Activated T-helper 1 cell treated with anti-CD3 and anti-CD28 coated beads, Interleukin-2, amount 50 U/mL, for 16 hours (primary cell): Measurements from ENCODE around the gene EDC4.

Source experiments
- DNase-seq, 2 donors: peaks; one replicate each; pipeline ENCODE4 v3.0.0-alpha.2; 2020; ENCODE audit warnings: low read depth in 1 of 2, low spot score in 1 of 2

Gene EDC4

DNA sequence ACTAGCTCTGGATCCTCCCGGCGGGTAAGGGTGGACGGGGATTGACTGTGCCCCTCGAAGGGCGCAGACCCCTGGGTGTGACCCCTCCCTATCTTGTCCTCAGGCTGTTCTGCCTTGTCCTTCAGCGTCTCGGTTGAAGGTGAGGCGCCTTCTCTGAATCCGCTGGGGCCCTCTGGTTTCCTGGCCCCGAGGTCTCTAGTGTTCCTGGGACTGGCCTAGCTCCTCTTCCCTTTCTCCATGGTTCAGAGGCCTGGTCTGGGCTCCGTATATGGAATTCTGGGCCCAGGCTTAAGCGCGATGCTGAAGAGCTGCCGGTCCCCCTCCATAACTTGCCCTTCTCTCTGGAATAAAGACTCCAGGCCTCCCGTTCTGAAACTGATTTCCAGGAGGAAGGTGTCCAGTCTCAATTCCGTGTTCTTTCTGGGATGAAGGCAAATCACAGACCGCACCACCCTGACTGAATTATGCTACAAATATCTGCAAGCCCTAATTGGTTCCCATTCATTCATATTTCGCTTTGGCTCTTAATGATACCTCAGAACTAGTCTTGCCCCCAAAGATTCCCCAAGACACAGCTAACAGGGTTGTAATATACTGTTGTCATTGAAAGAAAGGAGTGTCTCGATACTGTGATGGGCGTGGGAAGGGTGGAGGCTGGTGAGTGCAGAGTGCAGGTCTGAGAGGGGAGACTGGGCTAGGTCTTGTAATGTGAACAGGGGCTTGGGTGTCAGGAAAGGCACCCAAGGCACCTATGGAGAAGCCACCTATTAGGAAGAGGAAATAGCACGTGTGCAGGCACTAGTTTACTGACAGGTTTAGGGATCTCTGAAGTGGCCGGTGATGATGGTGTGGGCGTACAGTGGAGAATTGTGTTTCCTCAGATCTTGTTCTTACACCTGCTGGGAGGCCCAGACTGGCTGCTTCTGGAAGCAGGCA lies 851 bp downstream of the EDC4 start:
- DNase-seq: no peak

DNA sequence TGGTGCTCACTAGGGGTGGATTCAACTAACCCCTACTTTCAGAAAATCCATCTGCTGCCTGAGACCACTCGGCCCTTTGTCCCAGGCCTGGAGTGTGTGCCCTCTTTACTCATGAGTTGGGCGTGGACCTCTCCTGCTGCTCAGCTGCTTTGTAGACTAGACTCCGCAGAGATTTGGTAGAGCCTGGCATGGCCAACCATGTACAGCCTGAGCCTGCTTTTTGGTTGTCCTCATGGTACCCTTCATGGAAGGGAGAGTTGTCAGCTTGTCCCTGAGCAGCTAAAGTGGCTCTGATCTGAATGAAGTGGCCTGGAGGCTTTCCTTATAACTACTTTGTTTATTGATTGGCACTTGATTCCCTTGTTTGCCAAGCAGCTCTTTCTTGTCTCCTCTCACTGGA lies 1.5 kb downstream of the EDC4 start:
- no peak for DNase-seq

DNA sequence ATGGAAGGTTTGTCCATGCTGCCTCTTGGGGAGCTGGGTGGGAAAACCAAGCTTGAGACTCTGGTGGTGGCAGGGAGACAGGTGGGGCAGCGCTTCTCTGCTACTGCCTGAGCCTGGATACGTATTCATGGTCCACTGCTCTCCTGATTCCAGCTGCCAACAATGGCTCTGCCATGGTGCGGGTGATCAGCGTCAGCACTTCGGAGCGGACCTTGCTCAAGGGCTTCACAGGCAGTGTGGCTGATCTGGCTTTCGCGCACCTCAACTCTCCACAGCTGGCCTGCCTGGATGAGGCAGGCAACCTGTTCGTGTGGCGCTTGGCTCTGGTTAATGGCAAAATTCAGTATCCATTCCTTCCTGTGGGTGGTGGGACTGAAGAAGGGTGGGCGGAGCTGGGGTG lies 4.2 kb downstream of the EDC4 start:
- no peak for DNase-seq

DNA sequence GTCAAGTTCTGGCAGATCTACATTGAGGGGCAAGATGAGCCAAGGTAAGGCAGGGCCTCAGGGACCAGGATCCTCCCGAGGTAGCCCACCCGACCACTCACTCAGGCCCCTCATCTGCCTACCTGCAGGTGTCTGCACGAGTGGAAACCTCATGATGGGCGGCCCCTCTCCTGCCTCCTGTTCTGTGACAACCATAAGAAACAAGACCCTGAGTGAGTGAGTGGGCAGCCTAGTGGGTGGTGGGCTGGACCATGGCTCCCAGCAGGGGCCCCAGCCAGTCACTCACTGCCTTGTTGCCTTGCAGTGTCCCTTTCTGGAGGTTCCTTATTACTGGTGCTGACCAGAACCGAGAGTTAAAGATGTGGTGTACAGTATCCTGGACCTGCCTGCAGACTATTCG lies 5.4 kb downstream of the EDC4 start:
- no peak for DNase-seq

DNA sequence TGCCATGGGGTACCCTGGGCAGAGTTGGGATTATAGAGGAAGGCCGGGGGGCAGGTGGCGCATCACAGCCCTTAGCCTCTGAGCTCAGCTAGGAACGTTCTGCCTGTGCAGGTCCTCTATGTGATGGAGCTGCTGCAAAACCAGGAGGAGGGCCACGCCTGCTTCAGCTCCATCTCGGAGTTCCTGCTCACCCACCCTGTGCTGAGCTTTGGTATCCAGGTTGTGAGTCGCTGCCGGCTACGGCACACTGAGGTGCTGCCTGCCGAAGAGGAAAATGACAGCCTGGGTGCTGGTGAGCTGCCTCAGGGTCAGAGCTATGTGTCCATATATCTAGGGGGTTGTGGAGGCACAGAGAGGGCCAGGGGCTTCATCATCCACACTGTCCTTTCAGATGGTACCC lies 6.0 kb downstream of the EDC4 start:
- no peak for DNase-seq

DNA sequence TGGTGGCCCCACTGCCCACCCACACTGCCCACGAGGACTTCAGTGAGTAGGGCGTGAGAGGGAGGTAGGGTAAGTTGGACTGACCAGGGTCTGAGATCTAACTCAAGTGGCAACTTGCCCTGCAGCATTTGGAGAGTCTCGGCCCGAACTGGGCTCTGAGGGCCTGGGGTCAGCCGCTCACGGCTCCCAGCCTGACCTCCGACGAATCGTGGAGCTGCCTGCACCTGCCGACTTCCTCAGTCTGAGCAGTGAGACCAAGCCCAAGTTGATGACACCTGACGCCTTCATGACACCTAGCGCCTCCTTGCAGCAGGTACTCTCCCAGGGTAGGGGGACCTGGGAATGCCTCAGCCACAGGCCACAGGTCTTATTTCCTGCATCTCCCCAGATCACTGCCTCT lies 6.6 kb downstream of the EDC4 start:
- DNase-seq: no peak

DNA sequence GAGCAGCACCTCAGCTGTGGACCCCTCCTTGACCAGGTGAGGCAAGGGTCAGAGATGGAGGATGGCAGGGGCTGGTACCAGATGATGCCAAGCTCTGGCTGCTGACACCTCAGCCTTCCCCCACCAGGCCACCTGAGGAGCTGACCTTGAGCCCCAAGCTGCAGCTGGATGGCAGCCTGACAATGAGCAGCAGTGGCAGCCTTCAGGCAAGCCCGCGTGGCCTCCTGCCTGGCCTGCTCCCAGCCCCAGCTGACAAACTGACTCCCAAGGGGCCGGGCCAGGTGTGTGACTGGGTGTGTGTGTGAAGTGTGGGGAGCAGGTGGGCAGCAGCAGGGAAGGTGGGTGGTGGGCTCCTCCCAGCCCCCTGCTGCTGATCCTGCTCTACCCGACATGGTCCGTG lies 7.1 kb downstream of the EDC4 start:
- no peak for DNase-seq

DNA sequence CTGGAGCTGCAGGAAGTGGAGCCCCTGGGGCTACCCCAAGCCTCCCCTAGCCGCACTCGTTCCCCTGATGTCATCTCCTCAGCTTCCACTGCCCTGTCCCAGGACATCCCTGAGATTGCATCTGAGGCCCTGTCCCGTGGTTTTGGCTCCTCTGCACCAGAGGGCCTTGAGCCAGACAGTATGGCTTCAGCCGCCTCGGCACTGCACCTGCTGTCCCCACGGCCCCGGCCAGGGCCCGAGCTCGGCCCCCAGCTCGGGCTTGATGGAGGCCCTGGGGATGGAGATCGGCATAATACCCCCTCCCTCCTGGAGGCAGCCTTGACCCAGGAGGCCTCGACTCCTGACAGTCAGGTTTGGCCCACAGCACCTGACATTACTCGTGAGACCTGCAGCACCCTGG lies 7.7 kb downstream of the EDC4 start:
- no peak for DNase-seq

DNA sequence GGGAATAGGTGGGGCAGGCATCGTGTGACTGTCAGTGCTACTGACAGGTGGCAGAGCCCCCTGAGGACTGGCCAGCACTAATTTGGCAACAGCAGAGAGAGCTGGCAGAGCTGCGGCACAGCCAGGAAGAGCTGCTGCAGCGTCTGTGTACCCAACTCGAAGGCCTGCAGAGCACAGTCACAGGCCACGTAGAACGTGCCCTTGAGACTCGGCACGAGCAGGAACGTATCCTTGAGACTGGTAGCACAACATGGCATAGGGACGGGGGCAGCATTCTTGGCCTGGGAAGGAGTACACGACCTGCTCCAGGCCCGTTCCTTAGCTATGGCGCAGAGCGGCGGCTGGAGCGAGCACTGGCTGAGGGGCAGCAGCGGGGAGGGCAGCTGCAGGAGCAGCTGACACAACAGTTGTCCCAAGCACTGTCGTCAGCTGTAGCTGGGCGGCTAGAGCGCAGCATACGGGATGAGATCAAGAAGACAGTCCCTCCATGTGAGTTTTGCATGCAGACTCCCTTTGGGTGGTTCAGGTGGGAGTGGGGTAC lies 8.8 kb downstream of the EDC4 start:
- no peak for DNase-seq

DNA sequence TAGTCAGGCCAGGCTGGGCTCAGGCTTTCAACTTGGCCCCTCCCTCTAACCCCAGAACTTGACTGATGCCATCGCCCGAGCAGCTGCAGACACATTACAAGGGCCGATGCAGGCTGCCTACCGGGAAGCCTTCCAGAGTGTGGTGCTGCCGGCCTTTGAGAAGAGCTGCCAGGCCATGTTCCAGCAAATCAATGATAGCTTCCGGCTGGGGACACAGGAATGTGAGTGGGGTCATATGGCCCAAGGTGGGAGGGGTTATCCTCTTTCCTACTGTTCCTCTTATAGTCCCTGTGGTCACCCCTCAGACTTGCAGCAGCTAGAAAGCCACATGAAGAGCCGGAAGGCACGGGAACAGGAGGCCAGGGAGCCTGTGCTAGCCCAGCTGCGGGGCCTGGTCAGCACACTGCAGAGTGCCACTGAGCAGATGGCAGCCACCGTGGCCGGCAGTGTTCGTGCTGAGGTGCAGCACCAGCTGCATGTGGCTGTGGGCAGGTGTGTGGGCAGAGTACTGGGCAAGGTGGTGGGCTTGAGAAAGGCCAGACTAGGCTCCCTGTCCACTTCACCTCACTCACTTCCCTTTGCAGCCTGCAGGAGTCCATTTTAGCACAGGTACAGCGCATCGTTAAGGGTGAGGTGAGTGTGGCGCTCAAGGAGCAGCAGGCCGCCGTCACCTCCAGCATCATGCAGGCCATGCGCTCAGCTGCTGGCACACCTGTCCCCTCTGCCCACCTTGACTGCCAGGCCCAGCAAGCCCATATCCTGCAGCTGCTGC lies 9.7 kb downstream of the EDC4 start:
- DNase-seq: no peak

DNA sequence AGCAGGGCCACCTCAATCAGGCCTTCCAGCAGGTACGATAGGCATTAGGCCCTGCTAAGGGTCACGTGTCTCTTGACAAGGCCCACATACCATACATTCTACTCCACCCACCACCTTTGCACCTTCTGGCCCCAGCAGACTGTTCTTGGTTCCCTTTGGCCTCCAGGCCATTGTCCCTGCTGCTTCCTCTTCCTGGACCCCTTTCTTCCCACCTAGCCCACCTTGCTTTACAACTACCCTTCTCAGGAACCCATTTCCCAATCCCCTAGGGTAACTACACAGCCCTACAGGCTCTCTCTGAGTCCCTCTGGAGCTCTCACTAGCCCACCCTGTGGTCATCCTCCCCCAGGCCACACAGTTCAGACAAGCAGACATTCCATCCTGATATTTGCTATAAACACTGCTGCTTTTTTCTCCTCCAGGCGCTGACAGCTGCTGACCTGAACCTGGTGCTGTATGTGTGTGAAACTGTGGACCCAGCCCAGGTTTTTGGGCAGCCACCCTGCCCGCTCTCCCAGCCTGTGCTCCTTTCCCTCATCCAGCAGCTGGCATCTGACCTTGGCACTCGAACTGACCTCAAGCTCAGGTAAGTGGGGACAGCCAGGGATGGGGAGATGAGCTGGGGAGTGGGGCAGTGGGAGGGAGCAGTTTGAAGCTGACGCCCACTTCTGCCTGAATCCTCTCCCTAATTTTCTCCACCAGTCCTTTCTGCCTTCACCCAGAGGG lies 10.5 kb downstream of the EDC4 start:
- no peak for DNase-seq

DNA sequence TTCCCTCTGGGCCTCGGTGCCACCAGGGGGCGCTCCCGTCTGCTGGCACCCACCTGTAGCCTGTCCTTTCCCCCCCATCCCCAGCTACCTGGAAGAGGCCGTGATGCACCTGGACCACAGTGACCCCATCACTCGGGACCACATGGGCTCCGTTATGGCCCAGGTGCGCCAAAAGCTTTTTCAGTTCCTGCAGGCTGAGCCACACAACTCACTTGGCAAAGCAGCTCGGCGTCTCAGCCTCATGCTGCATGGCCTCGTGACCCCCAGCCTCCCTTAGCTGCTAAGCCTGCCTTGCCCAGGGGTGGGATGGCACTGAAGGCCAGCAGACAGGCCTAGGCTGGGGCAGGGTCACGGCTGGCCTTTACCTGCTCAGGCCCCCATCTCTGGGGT lies 11.0 kb downstream of the EDC4 start:
- DNase-seq: peak; percentile 55 to 59

DNA sequence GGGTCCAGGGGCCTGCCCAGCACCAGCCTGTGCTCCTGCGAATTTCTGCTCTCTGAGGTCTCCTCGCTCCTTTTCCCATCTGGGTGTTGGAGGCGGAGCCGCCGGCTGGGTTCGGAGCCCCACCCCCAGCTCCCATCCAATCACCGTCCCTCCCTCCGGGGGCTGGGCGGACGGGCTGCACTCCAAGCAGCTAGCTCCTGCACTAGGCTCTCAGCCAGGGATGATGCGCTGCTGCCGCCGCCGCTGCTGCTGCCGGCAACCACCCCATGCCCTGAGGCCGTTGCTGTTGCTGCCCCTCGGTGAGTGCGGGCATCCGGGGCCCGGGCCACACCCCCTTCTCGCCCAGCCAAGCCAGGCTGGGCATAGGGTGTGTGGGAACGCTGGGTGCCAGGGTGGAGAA lies 11.8 kb downstream of the EDC4 start, which contains the start of gene NRN1L:
TSS of gene NRN1L (plus strand) at position 202 of the 400 bp plus-strand sequence. CDS start at position 221, 19 bp downstream.
- no peak for DNase-seq

DNA sequence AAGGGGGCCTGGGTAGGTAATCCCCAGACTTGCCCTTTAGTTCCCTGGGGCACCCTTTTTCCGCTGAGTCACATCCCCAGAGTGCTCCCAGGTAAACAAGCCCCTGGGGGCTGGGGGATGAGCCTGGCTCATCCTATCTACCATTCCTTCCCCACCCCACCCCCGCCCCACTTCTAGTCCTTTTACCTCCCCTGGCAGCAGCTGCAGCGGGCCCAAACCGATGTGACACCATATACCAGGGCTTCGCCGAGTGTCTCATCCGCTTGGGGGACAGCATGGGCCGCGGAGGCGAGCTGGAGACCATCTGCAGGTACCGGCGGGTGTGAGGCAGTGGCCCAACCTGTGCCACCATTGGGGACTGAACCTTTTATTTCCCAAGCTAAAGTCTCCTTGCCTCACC lies 12.7 kb downstream of the EDC4 start:
- no peak for DNase-seq

DNA sequence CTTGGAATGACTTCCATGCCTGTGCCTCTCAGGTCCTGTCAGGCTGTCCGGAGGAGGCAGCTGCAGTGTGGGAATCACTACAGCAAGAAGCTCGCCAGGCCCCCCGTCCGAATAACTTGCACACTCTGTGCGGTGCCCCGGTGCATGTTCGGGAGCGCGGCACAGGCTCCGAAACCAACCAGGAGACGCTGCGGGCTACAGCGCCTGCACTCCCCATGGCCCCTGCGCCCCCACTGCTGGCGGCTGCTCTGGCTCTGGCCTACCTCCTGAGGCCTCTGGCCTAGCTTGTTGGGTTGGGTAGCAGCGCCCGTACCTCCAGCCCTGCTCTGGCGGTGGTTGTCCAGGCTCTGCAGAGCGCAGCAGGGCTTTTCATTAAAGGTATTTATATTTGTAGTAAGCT lies 13.1 kb downstream of the EDC4 start:
- DNase-seq: no peak

DNA sequence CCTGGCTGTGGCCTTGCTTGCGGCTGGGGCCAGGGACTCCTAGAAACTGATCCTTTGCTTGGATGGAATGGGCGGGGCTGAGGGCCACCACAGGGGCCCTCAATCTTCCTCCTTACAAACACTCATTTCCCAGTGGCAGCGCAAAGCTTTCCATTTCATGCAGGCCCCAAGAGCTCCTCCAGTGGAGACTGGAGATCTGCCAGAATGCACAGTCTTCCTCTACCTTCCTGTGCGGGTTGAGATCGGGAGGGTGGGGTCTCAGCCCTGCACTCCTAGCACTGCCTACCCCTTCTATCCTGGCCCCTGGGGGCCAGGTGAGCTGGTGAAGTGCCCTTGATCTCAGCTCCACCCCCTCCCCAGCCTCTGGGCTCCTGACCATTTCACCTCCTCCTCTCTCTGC lies 13.5 kb downstream of the EDC4 start:
- no peak for DNase-seq

DNA sequence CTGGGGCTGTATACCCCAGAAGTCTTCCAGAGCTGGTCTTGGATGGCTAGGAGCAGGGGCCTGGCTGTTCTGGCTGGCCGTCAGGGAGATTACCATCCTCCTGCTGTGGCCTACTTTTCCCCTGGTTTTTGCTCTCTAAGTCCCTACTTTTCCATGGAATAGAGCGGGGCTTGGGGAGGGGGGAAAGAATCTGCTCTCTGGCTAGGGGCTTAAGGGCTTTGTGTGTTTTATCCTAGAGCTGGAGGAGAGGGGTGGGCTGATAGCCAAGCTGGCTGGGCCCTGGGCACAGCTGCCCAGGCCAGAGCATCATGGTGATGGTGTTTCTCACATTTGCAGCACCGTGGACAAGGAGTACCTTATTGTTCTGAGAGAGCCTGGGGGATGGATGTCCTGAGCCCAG lies 15.5 kb downstream of the EDC4 start:
- no peak for DNase-seq

DNA sequence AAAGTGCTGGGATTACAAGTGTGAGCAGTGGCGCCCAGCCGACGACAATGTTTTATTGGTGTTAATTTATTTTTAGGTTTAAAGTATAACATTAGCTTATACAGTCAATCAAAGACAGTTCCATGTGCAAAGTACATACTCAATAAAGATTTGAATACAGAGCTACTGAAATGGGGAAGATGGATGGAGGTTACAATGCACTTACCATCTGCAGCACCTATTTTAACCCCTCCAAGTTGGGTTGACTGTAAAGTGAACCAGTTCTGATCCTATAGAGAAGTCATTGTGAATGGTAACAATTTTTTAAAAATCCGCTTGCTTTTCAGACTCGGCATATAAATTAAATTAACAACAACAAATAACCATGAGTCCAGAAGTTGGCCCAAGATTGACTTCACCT lies 19.5 kb downstream of the EDC4 start:
- no peak for DNase-seq

DNA sequence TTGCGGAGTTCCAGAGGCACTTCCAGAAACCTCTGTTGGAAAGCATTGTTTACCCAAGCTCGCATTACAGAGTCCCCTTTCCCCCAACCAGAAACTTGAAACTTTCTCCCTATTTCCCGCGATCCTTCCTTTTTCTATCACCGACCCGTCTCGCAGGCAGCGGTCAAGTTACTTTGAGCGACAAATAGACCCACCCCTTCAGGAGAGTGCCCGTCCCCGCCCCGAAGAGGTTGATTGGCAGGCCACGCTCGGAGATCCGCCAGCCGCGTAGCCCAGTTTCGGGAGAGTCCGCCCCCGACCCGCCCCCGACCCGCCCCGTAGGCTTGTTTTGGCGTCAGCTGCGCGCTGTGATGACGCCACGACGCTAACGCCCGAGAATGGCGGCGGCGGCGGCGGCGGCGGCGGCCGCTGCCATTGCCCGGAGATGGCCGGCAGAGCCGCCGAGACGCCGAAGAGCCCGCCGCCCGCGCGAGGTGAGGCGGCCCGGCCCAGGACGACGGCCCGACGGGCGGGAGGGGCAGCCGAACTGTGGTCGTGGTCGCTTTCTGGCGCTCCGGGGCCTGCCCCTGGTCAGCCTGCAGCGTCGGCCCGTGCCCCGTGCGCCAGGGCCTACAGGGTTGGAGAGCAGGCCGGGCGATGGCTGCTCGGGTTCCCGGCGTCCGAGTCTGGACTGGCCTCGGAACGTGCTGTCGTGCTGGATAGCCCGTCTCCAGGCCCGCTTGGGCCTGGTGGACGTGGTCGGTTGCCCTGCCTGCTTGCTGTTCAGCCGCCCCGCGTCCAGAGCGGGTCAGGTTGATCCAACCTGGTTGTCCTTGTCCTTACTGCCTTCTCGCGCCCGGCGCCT lies 20.3 kb downstream of the EDC4 start, which contains the start of gene PSKH1:
TSS of gene PSKH1 (plus strand) at position 356 of the 844 bp plus-strand sequence. CDS start 15,496 bp downstream, outside the sequence.
- DNase-seq: peak; percentile 90 to 94

DNA sequence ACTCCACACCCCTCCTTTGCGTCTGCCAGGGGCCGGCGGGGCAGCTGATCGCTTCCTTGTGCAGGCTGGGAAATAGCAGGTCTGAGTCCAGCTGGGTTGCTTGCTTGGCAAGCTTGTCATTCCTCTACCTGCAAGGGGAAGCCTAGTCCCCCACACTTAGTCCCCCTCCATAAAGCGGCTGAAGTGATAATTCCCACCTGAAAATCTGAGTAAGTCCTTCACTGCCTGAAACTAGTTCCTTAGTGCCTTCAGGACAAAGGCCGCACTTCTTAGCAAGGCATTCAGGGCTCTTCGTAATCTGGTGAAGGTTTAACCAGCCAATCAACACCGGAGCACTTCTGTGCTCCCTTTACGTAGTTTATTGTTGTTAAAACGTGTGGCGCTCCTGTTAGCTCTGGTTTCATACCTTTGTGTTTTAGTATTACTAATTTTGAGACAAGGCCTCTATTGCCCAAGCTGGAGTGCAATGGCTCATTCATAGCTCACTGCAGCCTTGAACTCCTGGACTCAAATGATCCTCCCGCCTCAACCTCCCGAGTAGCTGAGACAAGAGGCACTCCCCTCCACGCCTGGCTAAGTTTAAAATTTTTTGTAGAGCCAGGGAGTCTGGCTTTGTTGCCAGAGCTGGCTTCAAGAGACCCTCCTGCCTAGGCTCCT lies 21.0 kb downstream of the EDC4 start:
- DNase-seq: no peak
